ENCODE data around the gene EPHB1.
"Not testable (repeated sequence)": the region's sequence is repeated elsewhere in the genome, so short reads cannot be mapped to it uniquely, and the experiment has no call there.

DNA sequence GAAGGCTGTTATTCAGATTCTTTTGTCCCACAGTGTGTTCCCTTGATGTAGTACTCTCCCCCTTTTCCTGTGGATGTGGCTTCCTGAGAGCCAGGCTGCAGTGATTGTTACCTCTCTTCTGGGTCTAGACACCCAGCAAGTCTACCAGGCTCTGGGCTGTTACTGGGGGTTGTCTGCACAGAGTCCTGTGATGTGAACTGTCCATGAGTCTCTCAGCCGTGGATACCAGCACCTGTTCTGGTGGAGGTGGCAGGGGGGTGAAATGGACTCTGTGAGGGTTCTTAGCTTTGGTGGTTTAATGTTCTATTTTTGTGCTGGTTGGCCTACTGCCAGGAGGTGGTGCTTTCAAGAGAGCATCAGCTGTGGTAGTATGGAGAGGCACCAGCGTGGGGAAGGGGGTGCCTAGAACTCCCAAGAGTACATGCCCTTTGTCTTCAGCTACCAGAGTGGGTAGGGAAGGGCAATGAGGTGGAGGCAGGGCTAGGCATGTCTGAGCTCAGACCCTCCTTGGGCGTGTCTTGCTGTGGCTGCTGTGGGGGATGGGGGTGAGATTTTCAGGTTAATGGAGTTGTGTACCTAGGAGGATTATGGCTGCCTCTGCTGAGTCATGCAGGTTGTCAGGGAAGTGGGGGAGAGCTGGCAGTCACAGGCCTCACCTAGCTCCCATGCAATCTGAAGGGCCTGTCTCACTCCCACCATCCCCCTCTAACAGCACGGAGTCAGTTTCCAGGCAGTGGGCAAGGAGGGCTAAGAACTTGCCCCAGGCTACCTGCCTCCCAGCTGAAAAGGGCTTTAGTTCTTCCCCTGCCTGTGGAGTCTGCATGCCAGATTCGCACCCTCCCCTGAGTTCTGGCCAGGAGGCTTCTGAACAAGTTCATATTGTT lies 272.0 kb downstream of the EPHB1 start:
- TF ChIP-seq, protein P1, sequence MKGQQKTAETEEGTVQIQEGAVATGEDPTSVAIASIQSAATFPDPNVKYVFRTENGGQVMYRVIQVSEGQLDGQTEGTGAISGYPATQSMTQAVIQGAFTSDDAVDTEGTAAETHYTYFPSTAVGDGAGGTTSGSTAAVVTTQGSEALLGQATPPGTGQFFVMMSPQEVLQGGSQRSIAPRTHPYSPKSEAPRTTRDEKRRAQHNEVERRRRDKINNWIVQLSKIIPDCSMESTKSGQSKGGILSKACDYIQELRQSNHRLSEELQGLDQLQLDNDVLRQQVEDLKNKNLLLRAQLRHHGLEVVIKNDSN (CRISPR knock-in tag; IDR thresholded peaks at IDR 0.05), result not testable (repeated sequence)
- not testable (repeated sequence) for TF ChIP-seq NFYB (CRISPR knock-in tag; conservative IDR thresholded peaks at IDR 0.05; ENCODE audit: low read depth); TEAD4 (CRISPR knock-in tag; IDR thresholded peaks at IDR 0.05); KAT7 (CRISPR knock-in tag; IDR thresholded peaks at IDR 0.05; ENCODE audit: borderline replicate concordance)
- TF ChIP-seq, protein P2, sequence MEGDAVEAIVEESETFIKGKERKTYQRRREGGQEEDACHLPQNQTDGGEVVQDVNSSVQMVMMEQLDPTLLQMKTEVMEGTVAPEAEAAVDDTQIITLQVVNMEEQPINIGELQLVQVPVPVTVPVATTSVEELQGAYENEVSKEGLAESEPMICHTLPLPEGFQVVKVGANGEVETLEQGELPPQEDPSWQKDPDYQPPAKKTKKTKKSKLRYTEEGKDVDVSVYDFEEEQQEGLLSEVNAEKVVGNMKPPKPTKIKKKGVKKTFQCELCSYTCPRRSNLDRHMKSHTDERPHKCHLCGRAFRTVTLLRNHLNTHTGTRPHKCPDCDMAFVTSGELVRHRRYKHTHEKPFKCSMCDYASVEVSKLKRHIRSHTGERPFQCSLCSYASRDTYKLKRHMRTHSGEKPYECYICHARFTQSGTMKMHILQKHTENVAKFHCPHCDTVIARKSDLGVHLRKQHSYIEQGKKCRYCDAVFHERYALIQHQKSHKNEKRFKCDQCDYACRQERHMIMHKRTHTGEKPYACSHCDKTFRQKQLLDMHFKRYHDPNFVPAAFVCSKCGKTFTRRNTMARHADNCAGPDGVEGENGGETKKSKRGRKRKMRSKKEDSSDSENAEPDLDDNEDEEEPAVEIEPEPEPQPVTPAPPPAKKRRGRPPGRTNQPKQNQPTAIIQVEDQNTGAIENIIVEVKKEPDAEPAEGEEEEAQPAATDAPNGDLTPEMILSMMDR (IDR thresholded peaks at IDR 0.05), result not testable (repeated sequence)
